WTC11 (cell line): Measurements from ENCODE around the gene RCL1. TPM values are rescaled to one million over a fixed set of nuclear protein-coding genes. Genes with fewer than 3 reads are reported as not detected.

Experiments
- ATAC-seq: fragments of 200-7000 bp; cut with Tn5 transposase; 2 replicates; pipeline ENCODE4 v1.10.0; 2021; ENCODE audit warnings: mild to moderate bottlenecking, moderate library complexity
- CTCF ChIA-PET: fragments of 300-600 bp; sonication (Branson Sonifier 250); formaldehyde crosslinking; loops from one replicate; lab custom pipeline; 2021; ENCODE audit warnings: antibody characterized with exemption; lab: Charles Lee
- POLR2A ChIA-PET: fragments of 350-600 bp; sonication (Branson Sonifier 250); formaldehyde crosslinking; loops from one replicate; lab custom pipeline; 2021; ENCODE audit warnings: antibody characterized with exemption; lab: Charles Lee
- DNase-seq: peaks from one replicate; pipeline ENCODE4 v3.0.0; 2021; ENCODE audit warnings: low spot score
- H3K27ac Mint-ChIP-seq: 2 replicates; pipeline ENCODE4 v1.8.0; 2021; ENCODE audit warnings: mixed read lengths
- H3K27me3 Mint-ChIP-seq: 2 replicates; pipeline ENCODE4 v1.8.0; 2021; ENCODE audit warnings: low read depth, mild to moderate bottlenecking, moderate library complexity, mixed read lengths
- H3K36me3 Mint-ChIP-seq: 2 replicates; pipeline ENCODE4 v1.8.0; 2021; ENCODE audit warnings: mixed read lengths
- H3K4me1 Mint-ChIP-seq: 2 replicates; pipeline ENCODE4 v1.8.0; 2022; ENCODE audit warnings: mixed read lengths
- H3K4me3 Mint-ChIP-seq: 2 replicates; pipeline ENCODE4 v1.8.0; 2021; ENCODE audit warnings: mild to moderate bottlenecking, moderate library complexity, mixed read lengths
- H3K9me3 Mint-ChIP-seq: 2 replicates; pipeline ENCODE4 v1.8.0; 2021; ENCODE audit warnings: mixed read lengths
- AFF4 ChIP-seq: sonication (generic); formaldehyde crosslinking; IDR thresholded peaks from 2 replicates; pipeline ENCODE4 v1.8.1; 2023; ENCODE audit warnings: mild to moderate bottlenecking, missing genetic modification reagents, borderline replicate concordance
- ATF2 ChIP-seq: sonication (generic); formaldehyde crosslinking; IDR thresholded peaks from 2 replicates; pipeline ENCODE4 v1.8.1; 2022; ENCODE audit warnings: low read depth, missing genetic modification reagents, borderline replicate concordance
- FOXK1 ChIP-seq: sonication (generic); formaldehyde crosslinking; IDR thresholded peaks from 2 replicates; pipeline ENCODE4 v1.8.0; 2022; ENCODE audit warnings: mild to moderate bottlenecking, moderate library complexity, missing genetic modification reagents
- GABPB1 ChIP-seq: sonication (generic); formaldehyde crosslinking; IDR thresholded peaks from 2 replicates; pipeline ENCODE4 v1.8.1; 2023; ENCODE audit warnings: mild to moderate bottlenecking, missing genetic modification reagents
- JAZF1 ChIP-seq: fragments of 250-450 bp; sonication (Bioruptor Pico); IDR thresholded peaks from 2 replicates; pipeline ENCODE4 v1.9.0; 2021; ENCODE audit warnings: moderate library complexity, mild to moderate bottlenecking, inconsistent platforms
- OVOL2 ChIP-seq: fragments of 250-450 bp; sonication (Bioruptor Pico); IDR thresholded peaks from 2 replicates; pipeline ENCODE4 v1.9.0; 2021; ENCODE audit warnings: mild to moderate bottlenecking, borderline replicate concordance
- RELA ChIP-seq: sonication (generic); formaldehyde crosslinking; IDR thresholded peaks from 2 replicates; pipeline ENCODE4 v1.8.1; 2022; ENCODE audit warnings: missing genetic modification reagents, mild to moderate bottlenecking, borderline replicate concordance
- RORB ChIP-seq: fragments of 250-450 bp; sonication (Bioruptor Pico); IDR thresholded peaks from 2 replicates; pipeline ENCODE4 v1.9.0; 2021; ENCODE audit warnings: mild to moderate bottlenecking
- SMAD4 ChIP-seq: sonication (generic); formaldehyde crosslinking; IDR thresholded peaks from 2 replicates; pipeline ENCODE4 v1.8.0; 2022; ENCODE audit warnings: mild to moderate bottlenecking, missing genetic modification reagents
- SP1 ChIP-seq: sonication (generic); formaldehyde crosslinking; conservative IDR thresholded peaks from 2 replicates; pipeline ENCODE4 v1.8.1; 2022; ENCODE audit warnings: missing genetic modification reagents
- STAT6 ChIP-seq: sonication (generic); formaldehyde crosslinking; conservative IDR thresholded peaks from 2 replicates; pipeline ENCODE4 v1.8.1; 2023; ENCODE audit warnings: mild to moderate bottlenecking, low read depth, missing genetic modification reagents, moderate library complexity
- TEAD1 ChIP-seq: sonication (generic); formaldehyde crosslinking; IDR thresholded peaks from 2 replicates; pipeline ENCODE4 v1.8.0; 2022; ENCODE audit warnings: mild to moderate bottlenecking, missing genetic modification reagents
- TEAD4 ChIP-seq: sonication (generic); formaldehyde crosslinking; IDR thresholded peaks from 2 replicates; pipeline ENCODE4 v1.8.0; 2022; ENCODE audit warnings: mild to moderate bottlenecking, missing genetic modification reagents
- USF1 ChIP-seq: sonication (generic); formaldehyde crosslinking; IDR thresholded peaks from 2 replicates; pipeline ENCODE4 v1.8.0; 2022; ENCODE audit warnings: mild to moderate bottlenecking, missing genetic modification reagents
- USF2 ChIP-seq: sonication (generic); formaldehyde crosslinking; IDR thresholded peaks from 2 replicates; pipeline ENCODE4 v1.8.1; 2023; ENCODE audit warnings: mild to moderate bottlenecking, missing genetic modification reagents, moderate library complexity
- ZNF532 ChIP-seq: fragments of 250-450 bp; sonication (Bioruptor Pico); IDR thresholded peaks from 2 replicates; pipeline ENCODE4 v1.9.0; 2021; ENCODE audit warnings: mild to moderate bottlenecking, borderline replicate concordance
- ZNF671 ChIP-seq: fragments of 250-450 bp; sonication (Bioruptor Pico); IDR thresholded peaks from 2 replicates; pipeline ENCODE4 v1.8.0; 2021; ENCODE audit warnings: mild to moderate bottlenecking
- total RNA-seq: library from RNA; stranded (reverse); gene quantifications from 3 replicates; pipeline ENCODE4 v1.2.3, GENCODE V29; 2021

The RCL1 gene
- total RNA-seq, 1 experiment from 2014 or later: 27.2 TPM

GRCh38 chr9:4891674-4892073 is 98.9 kb downstream of the RCL1 start (continued):
- TF ChIP-seq AFF4 (CRISPR knock-in tag): no peak
- no peak for TF ChIP-seq STAT6
- no peak for TF ChIP-seq USF2 (CRISPR knock-in tag)
- no peak for TF ChIP-seq JAZF1 (CRISPR knock-in tag)
- TF ChIP-seq GABPB1 (CRISPR knock-in tag): no peak

GRCh38 chr9:4892501-4893194 is 99.9 kb downstream of the RCL1 start:
- Mint-ChIP-seq H3K4me1 (peaks cover 4% of the 10 kb centered on the region; the same call in 1 of the 2 replicates), H3K36me3 (no peaks in the 10 kb centered on the region), H3K9me3 (peaks cover 6% of the 10 kb centered on the region; the same call in 1 of the 2 replicates), H3K27me3 (no peaks in the 10 kb centered on the region), H3K4me3 (no peak overlapping the region), H3K27ac (no peak overlapping the region)
- CTCF ChIA-PET: no interaction called here
- ATAC-seq: no peak
- TF ChIP-seq RORB (no peak), ATF2 (CRISPR knock-in tag) (no peak), SP1 (no peak), OVOL2 (CRISPR knock-in tag) (no peak), USF1 (no peak), ZNF532 (CRISPR knock-in tag) (no peak), RELA (CRISPR knock-in tag) (no peak), TEAD4 (CRISPR knock-in tag) (no peak), TEAD1 (no peak), SMAD4 (CRISPR knock-in tag) (no peak), JAZF1 (CRISPR knock-in tag) (no peak), ZNF671 (CRISPR knock-in tag) (no peak), FOXK1 (CRISPR knock-in tag) (no peak)
- DNase-seq: no peak
- POLR2A ChIA-PET: no interaction called here
